Heart right ventricle (tissue), 16 donors: ENCODE measurements around the gene SYT6. TPM values are rescaled to one million over a fixed set of nuclear protein-coding genes. Genes with fewer than 3 reads are reported as not detected.
A peak's percentile ranks its signal among the peaks of the same experiment; 100 is the strongest.

Experiments
- ATAC-seq, 8 donors: fragments of 200-7000 bp; cut with Tn5 transposase; one replicate each; pipeline ENCODE4 v1.9.1; 2020; ENCODE audit warnings: mild to moderate bottlenecking in 8 of 8, moderate library complexity in 8 of 8, moderate number of reproducible peaks in 1 of 8
- DNase-seq, 2 donors: peaks; one replicate each; pipeline ENCODE4 v3.0.0-alpha.2; 2020
- H3K27ac ChIP-seq, 10 donors: fragments of 200-600 bp; sonication (generic) in 2 of 10; one replicate each; pipeline versions ENCODE4 v1.5.0 to v1.8.0; 2020 to 2022; ENCODE audit warnings: mild to moderate bottlenecking in 3 of 10
- H3K27me3 ChIP-seq, 7 donors: fragments of 200-600 bp; one replicate each; pipeline ENCODE4 v1.8.0; 2021 to 2022; ENCODE audit warnings: mild to moderate bottlenecking in 2 of 7
- H3K36me3 ChIP-seq, 9 donors: fragments of 200-600 bp; sonication (generic) in 1 of 9; one replicate each; pipeline versions ENCODE4 v1.5.0 to v1.8.0; 2020 to 2022; ENCODE audit warnings: mild to moderate bottlenecking in 2 of 9
- H3K4me1 ChIP-seq, 9 donors: fragments of 200-600 bp; sonication (generic) in 1 of 9; one replicate each; pipeline versions ENCODE4 v1.5.0 to v1.8.0; 2020 to 2022; ENCODE audit warnings: mild to moderate bottlenecking in 4 of 9
- H3K4me3 ChIP-seq, 10 donors: fragments of 200-600 bp; sonication (generic) in 2 of 10; one replicate each; pipeline versions ENCODE4 v1.5.0 to v1.8.0; 2020 to 2022; ENCODE audit warnings: mild to moderate bottlenecking in 7 of 10, moderate library complexity in 2 of 10
- H3K9me3 ChIP-seq, 11 donors: fragments of 200-600 bp in 10 of 11; sonication (generic) in 2 of 11; one replicate each; pipeline versions ENCODE4 v1.5.0 to v1.8.0; 2013 to 2022; ENCODE audit warnings: mild to moderate bottlenecking in 2 of 11, control low read depth in 1 of 11, moderate library complexity in 1 of 11
- WGBS, 2 donors: extraction: QIAGEN DNeasy Blood & Tissue Kit; methylation state at CpG; one replicate each; pipeline ENCODE4 v1.1.7; 2013; ENCODE audit warnings: inconsistent platforms in 1 of 2; 5-methylcytosine and 5-hydroxymethylcytosine counted together
- intact Hi-C, 10 donors: fragments of 100-400 bp; cut with DNase I; formaldehyde crosslinking; loops; one replicate each; pipeline versions ENCODE4 v1.11.1 to v1.14.2; 2022
- polyA plus RNA-seq, 2 donors: library from polyadenylated mRNA; stranded (reverse); fragments of 200-250 nt; gene quantifications; one replicate each; pipeline ENCODE4 v1.2.3, GENCODE V29; 2013
- total RNA-seq, 10 donors: library from RNA; stranded (reverse); fragmentation: NEBNext Ultra II Directional in 3 of 10; extraction: Animal tissue kit (Norgen Biotek cat#: 25700) in 3 of 10; gene quantifications; one replicate each; pipeline versions ENCODE4 v1.2.1 to v1.2.4, GENCODE V29; 2021 to 2023
- TF ChIP-seq, protein P1 (sequence below), 9 donors: fragments of 200-600 bp; sonication (generic) in 2 of 9; IDR thresholded peaks; one replicate each; pipeline versions ENCODE4 v1.5.0 to v1.8.0; 2021 to 2022; ENCODE audit warnings: antibody characterized with exemption in 9 of 9, mild to moderate bottlenecking in 5 of 9, moderate library complexity in 1 of 9
- donor health status: Arrhythmogenic right ventricular cardiomyopathy.
- donor health status: ischemic (EF 13 %, LVEDD 7.1; RV severe dilation, severe dysfunction).
- donor health status: healthy with polysubstance abuse.
- donor health status: DM: no; HTN: yes; CAD: no.
- donor health status: DM: no; HTN: no; CAD: no.
- donor health status: ischemic (EF 25% LVEDD 6.9; RV normal size, moderate dysfunction).
- donor health status: ischemic (EF 25% LVEDD 5.7; RV mildly dilated, moderate dysfunction).
- donor health status: healthy.
- donor health status: DM: yes; HTN: yes; CAD: no.
- donor health status: Ischemic cardiomyopathy.
- donor health status: ischemic (EF 35%, LVEDD 5.7; RV mildly dilated, moderate dysfunction).
- donor health status: nonischemic (EF 11% LVEDD 7.7; RV severe dilation, severe dysfunction).
- donor health status: DM: yes; HTN: yes; CAD: no.
- donor health status: PGD.
- donor health status: ischemic (EF 29% LVEDD 5.4; RV normal size, mild dysfunction).
- donor health status: nonischemic (EF 23%, LVEDD 6.1; RV moderate dilation, normal function).

Gene SYT6
- total and polyA plus RNA-seq, 12 donors, result 0.21 TPM; not detected in 11

DNA sequence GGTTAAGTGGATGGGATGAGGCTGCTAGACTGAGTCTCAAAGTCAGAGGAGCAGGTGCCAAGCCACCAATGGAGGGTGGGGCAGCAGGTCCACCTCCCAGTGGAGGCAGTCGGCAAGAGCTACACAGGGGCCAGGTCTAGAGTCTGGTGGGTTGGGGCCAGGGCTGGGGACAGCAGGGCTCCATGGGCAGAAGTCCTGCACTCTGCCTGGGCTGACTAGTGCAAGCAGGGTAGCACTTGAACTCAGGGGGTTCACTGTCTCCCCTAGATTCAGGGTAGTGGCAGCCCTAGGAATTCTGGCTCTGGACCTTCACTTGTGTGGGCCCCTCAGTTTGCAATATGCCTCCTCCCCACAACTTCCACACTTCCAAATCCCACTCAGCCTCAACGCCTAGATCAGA, 66.2 kb downstream of the SYT6 start:
- peaks cover 0 to 6% (median 0%) of the 10 kb centered on the region in 7 donors for H3K27me3 ChIP-seq
- H3K27ac ChIP-seq, result no peak overlapping the region
- WGBS, 2 donors, result 97 to 100% methylated on average over 2 of the region's 2 CpGs
- H3K9me3 ChIP-seq, result peaks cover 0 to 4% (median 0%) of the 10 kb centered on the region in 11 donors
- H3K4me1 ChIP-seq, result peaks cover 0 to 8% (median 2%) of the 10 kb centered on the region in 9 donors
- DNase-seq (no peak), ATAC-seq (no peak)
- intact Hi-C loops, result no loop called here
- TF ChIP-seq, protein P1, sequence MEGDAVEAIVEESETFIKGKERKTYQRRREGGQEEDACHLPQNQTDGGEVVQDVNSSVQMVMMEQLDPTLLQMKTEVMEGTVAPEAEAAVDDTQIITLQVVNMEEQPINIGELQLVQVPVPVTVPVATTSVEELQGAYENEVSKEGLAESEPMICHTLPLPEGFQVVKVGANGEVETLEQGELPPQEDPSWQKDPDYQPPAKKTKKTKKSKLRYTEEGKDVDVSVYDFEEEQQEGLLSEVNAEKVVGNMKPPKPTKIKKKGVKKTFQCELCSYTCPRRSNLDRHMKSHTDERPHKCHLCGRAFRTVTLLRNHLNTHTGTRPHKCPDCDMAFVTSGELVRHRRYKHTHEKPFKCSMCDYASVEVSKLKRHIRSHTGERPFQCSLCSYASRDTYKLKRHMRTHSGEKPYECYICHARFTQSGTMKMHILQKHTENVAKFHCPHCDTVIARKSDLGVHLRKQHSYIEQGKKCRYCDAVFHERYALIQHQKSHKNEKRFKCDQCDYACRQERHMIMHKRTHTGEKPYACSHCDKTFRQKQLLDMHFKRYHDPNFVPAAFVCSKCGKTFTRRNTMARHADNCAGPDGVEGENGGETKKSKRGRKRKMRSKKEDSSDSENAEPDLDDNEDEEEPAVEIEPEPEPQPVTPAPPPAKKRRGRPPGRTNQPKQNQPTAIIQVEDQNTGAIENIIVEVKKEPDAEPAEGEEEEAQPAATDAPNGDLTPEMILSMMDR (IDR thresholded peaks at IDR 0.05), result no peak
- no peaks in the 10 kb centered on the region for H3K36me3 ChIP-seq
- no peak overlapping the region for H3K4me3 ChIP-seq

DNA sequence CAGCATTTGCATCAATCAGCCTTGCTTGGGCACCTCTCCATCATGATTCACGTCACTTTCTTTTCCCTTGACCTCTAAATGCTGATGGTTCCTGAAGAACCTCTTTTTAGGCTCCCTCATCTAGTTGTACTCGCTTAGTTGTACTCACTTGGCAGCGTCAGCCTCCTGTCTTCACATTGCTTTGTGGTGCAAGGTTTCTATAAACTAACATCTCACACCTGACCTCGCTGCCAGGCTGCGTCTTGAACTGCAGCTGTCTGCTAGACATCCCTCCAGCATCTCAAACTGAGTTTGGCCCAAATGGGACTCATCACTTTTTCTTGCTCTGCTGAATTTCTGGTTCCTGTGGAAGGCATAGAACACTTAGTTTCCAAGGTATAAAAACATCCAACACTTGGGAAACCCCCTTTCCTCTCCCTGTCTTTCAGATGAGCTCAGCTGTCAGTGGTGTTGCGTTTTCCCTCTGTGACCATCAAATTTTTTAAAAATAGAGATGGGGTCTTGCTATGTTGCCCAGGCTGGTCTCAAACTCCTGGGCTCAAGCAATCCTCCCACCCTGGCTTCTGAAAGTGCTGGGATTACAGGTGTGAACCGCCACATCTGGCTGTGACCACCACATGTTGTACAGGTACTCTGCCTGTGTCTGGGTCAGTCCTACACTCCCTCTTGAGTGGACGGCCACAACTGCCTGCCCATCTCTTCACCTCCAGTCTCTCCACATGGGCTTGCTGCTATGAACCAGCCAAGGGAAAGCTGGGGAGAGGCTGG, 66.9 kb downstream of the SYT6 start:
- no peak for ATAC-seq
- H3K27me3 ChIP-seq, result peaks cover 0 to 6% (median 0%) of the 10 kb centered on the region in 7 donors
- TF ChIP-seq, protein P1 (IDR thresholded peaks at IDR 0.05), result no peak
- H3K4me1 ChIP-seq, result peaks cover 0 to 15% (median 9%) of the 10 kb centered on the region in 9 donors
- H3K27ac ChIP-seq, result no peak overlapping the region
- DNase-seq, result no peak
- H3K36me3 ChIP-seq, result no peaks in the 10 kb centered on the region
- H3K9me3 ChIP-seq, result peaks cover 0 to 4% (median 0%) of the 10 kb centered on the region in 11 donors
- WGBS, 2 donors, result 85 to 88% methylated on average over 8 of the region's 8 CpGs
- intact Hi-C loops, result no loop called here
- no peak overlapping the region for H3K4me3 ChIP-seq

DNA sequence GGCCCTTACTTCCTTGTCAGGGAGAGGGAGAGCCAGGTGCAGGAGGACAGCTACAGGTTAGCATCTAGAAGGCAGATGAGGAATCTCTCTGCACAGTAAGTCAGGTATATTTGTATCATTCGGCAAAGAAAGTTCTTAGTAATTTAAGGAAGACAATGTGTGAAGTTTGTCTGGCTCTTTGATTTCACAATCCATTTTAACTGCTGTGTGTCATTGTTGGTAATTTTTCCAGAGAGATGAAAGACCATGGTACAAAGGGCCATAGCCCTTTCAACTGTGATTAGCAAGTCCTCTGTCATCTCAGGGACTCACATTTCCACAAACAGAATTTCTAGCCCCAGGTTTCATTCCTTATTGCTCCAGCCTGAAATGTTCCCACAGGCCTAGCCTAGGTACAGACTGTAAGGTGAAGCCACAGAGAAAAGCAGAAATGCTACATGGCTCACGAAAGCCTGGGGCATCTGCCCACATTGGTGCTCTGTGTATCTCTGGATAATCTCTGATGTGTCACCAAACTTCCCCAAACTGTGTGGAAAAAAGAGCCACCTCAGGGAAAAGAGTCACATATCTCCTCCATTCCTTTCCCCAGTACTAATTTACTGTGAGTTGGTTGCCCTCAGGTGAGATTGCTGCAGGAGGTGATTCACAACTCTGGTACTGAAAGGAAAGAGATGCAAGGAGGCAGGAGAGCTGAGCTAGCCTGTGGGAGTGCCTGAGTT, 70.6 kb downstream of the SYT6 start:
- peaks cover 0 to 4% (median 0%) of the 10 kb centered on the region in 11 donors for H3K9me3 ChIP-seq
- 82 to 100% methylated on average over 2 of the region's 2 CpGs for WGBS, 2 donors
- H3K4me3 ChIP-seq, result no peak overlapping the region
- no peaks in the 10 kb centered on the region for H3K36me3 ChIP-seq
- H3K27ac ChIP-seq, result no peak overlapping the region
- TF ChIP-seq, protein P1 (IDR thresholded peaks at IDR 0.05), result no peak
- no peak for DNase-seq
- peaks cover 0 to under 1% (median 0%) of the 10 kb centered on the region in 7 donors for H3K27me3 ChIP-seq
- no peak for ATAC-seq
- peaks cover 0 to 29% (median 19%) of the 10 kb centered on the region in 9 donors for H3K4me1 ChIP-seq
- intact Hi-C loops, result no loop called here

DNA sequence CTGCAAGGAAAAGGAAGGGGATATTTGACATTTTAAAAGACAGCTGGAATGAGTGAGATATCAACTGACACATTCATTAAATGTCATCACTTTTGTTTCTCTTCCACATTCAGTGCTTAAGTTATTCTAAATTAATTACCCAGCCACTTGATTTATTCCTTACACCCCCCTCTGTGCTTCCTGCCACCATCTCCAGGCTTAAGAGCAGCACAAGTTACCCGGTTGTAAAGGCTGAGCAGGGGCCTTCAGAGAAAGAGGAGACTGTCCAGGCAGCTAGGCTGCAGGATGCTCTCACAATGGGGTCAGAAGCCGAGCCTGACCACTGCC, 71.4 kb downstream of the SYT6 start:
- peaks cover 0 to 29% (median 19%) of the 10 kb centered on the region in 9 donors for H3K4me1 ChIP-seq
- WGBS, 2 donors, result 58 to 73% methylated on average over 2 of the region's 2 CpGs
- TF ChIP-seq, protein P1 (IDR thresholded peaks at IDR 0.05), result no peak
- H3K27me3 ChIP-seq, result no peaks in the 10 kb centered on the region
- intact Hi-C loops, result no loop called here
- DNase-seq, result no peak
- H3K27ac ChIP-seq, result peak overlapping the region in 2 of 10 donors; percentile 6 to 52
- no peak for ATAC-seq
- no peaks in the 10 kb centered on the region for H3K36me3 ChIP-seq
- H3K9me3 ChIP-seq, result peaks cover 0 to 4% (median 0%) of the 10 kb centered on the region in 11 donors
- H3K4me3 ChIP-seq, result no peak overlapping the region
